ENCODE measurements around the gene SKIC8.
"Not testable (repeated sequence)": the region's sequence is repeated elsewhere in the genome, so short reads cannot be mapped to it uniquely, and the experiment has no call there.

The SKIC8 gene

DNA sequence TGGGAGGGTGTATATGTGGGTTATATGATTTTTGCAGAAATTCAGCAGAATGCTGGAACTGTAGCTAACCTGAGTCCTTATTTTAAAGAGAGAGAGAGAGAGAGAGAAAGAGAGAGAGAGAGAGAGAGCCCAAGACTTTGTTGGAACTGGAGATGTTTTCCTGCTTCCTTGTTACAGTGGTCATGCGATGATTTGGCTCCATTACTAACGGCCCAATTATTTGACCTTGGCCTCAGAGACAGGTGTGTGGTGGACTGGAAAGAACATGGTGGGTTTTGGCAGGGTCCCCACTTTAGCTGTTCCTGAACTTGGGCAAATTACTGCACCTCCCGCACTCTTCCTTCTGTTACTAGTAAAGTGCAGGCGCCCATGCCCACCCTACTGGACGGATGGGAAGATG lies 50.3 kb downstream of the SKIC8 start:
- DNase-seq = no peak

DNA sequence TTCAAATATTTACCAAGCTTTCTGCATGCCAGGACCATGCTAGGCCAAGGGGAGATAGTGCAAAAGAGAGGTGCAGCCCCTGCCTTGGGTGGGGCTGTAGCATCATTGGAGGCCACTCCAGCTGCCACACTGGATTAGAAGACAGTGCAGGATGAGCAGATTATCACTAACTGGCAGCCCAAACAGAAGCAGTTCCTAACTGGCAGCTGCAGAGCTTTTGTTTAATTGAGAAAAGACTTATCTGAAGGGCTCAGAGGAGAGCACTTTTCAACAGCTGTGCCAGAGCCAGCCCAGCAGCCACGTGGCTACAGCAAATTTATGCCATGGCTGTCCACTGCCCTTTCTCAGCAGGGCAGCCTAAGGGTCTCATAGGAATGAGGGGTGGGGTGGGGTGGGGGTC lies 51.5 kb downstream of the SKIC8 start:
- no peak for DNase-seq

DNA sequence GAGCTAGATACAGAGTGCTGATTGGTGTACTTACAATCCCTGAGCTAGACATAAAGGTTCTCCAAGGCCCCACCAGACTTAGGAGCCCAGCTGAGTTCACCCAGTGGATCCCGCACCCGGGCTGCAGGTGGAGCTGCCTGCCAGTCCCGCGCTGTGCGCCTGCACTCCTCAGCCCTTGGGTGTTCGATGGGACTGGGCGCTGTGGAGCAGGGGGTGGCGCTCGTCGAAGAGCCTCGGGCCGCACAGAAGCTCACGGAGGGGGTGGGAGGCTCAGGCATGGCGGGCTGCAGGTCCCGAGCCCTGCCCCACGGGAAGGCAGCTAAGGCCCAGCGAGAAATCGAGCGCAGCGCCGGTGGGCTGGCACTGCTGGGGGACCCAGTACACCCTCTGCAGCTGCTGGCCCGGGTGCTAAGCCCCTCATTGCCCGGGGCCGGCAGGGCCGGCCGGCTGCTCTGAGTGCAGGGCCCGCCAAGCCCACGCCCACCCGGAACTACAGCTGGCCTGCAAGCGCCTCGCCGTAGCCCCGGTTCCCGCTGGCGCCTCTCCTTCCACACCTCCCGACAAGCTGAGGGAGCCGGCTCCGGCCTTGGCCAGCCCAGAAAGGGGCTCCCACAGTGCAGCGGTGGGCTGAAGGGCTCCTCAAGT lies 53.3 kb downstream of the SKIC8 start:
- not testable (repeated sequence) for DNase-seq

DNA sequence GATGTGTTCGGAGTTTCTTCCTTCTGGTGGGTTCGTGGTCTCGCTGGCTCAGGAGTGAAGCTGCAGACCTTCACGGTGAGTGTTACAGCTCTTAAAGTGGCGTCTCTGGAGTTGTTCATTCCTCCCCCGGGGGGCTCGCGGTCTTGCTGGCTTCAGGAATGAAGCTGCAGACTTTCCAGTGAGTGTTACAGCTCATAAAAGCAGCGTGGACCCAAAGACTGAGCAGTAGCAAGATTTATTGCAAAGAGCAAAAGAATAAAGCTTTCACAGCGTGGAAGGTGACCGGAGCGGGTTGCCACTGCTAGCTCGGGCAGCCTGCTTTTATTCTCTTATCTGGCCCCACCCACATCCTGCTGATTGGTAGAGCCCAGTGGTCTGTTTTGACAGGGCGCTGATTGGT lies 54.0 kb downstream of the SKIC8 start:
- DNase-seq = not testable (repeated sequence)

DNA sequence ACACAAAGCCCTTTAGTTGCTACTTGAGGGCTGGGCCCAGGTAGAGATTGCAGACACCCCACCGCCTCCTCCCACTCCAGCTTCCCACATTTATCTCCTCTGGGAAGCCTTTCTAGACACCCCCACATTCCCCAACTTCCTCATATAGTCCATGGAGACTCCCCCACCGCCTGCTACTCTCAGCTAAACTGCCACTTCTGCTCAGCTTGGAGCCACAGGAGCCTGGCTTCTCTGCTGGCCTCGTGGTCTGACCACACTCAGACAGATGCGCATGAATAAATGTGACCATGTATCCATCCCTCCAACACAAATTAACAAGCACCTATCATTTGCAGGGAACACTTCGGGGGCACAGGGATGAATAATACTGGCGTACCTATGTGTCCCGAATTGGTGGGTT lies 54.5 kb downstream of the SKIC8 start:
- DNase-seq = no peak

DNA sequence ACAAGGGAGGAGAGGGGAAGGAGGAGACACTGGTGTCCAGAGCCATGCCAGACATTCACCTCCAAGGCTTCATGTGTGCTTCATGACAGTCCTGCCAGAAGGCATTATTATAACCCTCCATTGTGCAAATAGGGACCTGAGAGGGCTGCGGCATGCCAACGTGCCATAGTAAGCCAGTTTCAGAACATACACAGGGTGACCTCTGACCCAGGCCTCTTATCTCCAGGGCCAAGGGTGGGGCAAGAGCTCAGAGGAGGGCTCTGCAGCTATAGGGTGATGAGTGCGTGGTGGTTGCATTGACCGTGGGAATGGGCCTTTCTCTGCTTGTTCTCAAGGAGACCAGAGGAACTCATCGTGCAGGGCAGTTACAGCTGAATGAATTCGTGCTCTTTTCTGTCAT lies 55.3 kb downstream of the SKIC8 start:
- DNase-seq = no peak

DNA sequence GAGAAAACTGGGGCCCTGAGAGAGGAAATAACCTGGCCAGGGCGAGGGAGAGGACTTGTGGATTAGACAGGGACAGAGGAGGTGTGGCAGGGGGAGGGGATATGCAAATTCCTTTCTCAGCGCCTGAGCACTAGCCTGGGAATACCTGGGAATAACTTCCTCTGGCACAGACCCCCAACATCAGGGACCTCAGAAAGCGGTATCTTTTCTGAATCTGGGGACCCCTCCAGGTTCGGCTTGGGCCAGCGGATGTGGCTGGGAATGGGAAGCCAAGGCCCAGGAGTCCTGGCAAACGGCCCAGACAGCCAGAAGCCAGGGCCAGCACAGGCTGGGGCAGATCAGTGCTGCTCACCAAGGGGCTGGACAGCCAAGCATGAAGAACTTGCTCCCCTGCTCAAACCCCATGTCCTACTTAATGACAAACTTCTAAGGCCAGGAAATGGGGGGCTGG lies 55.9 kb downstream of the SKIC8 start:
- no peak for DNase-seq

- no peak for DNase-seq
Measured at GRCh38 chr15:78243058-78243457, 56.4 kb downstream of the SKIC8 start.

GRCh38 chr15:78242128-78242527 lies 57.3 kb downstream of the SKIC8 start:
- DNase-seq = peak; percentile 38

- peak; percentile 91 for DNase-seq
Measured at GRCh38 chr15:78241017-78241416, 58.4 kb downstream of the SKIC8 start.

DNA sequence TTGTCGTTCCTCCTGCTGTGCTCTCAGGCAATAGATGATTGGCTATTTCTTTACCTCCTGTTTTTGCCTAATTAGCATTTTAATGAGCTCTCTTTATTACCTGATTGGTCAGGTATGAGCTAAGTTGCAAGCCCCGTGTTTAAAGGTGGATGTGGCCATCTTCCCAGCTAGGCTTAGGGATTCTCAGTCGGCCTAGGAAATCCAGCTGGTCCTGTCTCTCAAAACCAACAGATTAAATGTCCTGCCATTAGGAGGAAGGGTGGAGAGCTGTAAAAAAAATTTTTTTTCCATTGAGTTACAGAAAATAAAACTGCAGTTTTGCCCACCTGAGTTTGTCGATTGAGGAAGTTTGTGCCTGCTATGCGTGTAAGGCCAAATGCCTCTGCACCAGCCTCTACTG lies 59.6 kb downstream of the SKIC8 start:
- no peak for DNase-seq

DNA sequence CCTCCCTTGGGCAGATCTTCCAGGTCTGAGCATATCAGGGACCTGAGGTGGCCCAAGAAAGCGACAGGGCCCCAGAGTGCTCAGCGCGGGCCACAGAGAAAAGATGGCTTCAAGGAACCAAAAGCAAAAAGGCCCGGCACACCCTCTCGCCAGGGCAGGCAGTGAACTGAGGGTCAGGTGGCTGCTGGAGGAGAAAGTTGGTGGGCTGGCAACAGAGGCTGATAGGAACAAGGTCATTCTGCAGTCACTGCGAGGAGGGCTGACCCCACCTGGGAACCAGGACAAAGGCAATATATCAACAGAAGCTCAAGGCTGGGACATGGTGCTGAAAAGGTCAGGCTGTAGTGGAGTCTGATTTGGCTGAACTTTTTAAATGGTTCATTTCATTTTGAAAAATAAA lies 62.3 kb downstream of the SKIC8 start:
- DNase-seq = no peak

DNA sequence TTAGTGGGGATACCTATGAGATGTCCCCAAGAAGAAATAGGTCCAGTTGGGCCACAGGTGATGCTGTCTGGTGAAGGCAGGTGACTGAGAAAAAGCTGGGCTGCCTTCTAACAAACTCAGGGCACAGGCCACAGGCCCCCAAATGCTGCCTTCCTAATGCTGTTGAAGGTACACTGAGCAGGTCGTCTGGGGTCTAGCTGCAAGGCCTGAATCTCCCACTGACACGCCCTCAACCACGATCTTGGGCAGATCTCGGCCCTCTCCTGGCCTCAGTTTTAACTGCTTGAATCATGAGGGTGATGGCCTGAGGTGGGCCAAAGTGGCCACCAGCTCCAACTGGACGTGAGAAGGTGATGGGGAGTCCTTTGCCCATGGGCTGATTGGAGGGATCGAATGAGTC lies 62.9 kb downstream of the SKIC8 start:
- no peak for DNase-seq

DNA sequence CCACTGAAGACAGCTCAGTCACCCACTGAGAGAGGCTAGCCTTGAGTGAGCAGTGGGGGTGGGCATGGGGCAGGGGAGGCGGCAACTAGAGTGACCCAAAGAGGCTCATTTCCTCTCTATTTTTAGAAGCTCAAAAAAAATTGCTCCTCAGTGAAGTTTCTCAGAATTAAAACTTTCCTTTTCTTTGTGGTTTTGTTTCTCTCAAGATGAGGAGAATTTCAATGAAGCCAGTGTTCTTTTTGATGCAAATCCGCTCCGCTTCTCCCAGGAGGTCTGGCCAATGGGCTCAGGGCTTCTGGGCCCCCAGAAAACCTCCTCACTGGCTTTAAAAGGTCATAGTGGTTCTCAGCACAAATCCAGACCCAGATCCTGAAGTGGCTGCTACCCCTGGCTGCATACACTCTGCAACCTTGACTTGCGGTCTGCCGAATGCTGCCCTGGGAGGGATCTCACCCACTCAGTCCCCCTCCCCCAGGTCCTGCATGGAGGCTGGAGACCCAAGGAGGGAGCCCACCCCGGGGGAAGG lies 64.8 kb downstream of the SKIC8 start, which contains the start of gene ACSBG1:
Gene ACSBG1 (minus strand): TSS at position 51 of the 526 bp plus-strand sequence. CDS start 64 bp downstream, outside the sequence.
- DNase-seq = no peak

DNA sequence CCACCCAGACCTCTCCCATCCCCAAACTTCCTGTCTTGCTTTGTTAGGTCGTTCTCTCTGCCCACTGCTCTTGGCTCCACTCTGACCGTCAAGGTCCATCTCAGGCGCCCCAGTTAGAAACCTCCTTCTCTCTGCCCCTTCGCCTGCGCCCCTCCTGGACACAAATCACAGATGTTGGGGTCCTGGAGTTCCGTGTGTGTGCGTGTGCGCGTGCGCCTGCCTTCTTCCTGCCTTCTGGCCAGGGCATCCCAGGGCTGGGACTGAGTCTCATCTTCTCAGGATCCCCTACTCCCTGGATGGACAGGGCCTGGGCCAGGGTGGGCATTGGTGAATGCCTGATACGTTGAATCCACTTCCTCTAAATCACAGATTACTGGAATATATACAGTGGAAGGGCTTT lies 65.9 kb downstream of the SKIC8 start:
- DNase-seq = no peak

Data from eye (tissue), 1 donor.